Measurements from ENCODE around the gene FAHD1.

GRCh38 chr16:1808691-1809090 lies 18.3 kb upstream of the FAHD1 start:
- TF ChIP-seq CTCF (IDR thresholded peaks at IDR 0.05): no peak
- no peak for TF ChIP-seq POLR2A (IDR thresholded peaks at IDR 0.05)
